Stimulated activated effector memory CD8-positive, alpha-beta T cell treated with anti-CD3 and anti-CD28 coated beads, Interleukin-12 subunit alpha, Interleukin-12 subunit beta, amount 100 ng/mL, for 72 hours (primary cell): ENCODE data around the gene GAGE13.
"Not testable (repeated sequence)": the region's sequence is repeated elsewhere in the genome, so short reads cannot be mapped to it uniquely, and the experiment has no call there.

Experiments
- ATAC-seq: fragments of 150-1000 bp; cut with Tn5 transposase; 2 replicates; pipeline ENCODE4 v1.10.0; 2021
- DNase-seq, 2 donors: peaks; one replicate each; pipeline ENCODE4 v3.0.0; 2021 to 2022; ENCODE audit warnings: low spot score in 2 of 2
- H3K27ac Mint-ChIP-seq: one replicate; pipeline ENCODE4 v1.8.0; 2022; ENCODE audit warnings: mild to moderate bottlenecking, mixed read lengths
- H3K36me3 Mint-ChIP-seq: one replicate; pipeline ENCODE4 v1.8.0; 2022; ENCODE audit warnings: mild to moderate bottlenecking, mixed read lengths
- H3K4me1 Mint-ChIP-seq: one replicate; pipeline ENCODE4 v1.8.0; 2022; ENCODE audit warnings: mixed read lengths
- H3K4me3 Mint-ChIP-seq: one replicate; pipeline ENCODE4 v1.8.0; 2022; ENCODE audit warnings: mild to moderate bottlenecking, mixed read lengths
- H3K9me3 Mint-ChIP-seq: one replicate; pipeline ENCODE4 v1.8.0; 2022; ENCODE audit warnings: mixed read lengths

Gene GAGE13, protein sequence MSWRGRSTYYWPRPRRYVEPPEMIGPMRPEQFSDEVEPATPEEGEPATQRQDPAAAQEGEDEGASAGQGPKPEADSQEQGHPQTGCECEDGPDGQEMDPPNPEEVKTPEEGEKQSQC

DNA sequence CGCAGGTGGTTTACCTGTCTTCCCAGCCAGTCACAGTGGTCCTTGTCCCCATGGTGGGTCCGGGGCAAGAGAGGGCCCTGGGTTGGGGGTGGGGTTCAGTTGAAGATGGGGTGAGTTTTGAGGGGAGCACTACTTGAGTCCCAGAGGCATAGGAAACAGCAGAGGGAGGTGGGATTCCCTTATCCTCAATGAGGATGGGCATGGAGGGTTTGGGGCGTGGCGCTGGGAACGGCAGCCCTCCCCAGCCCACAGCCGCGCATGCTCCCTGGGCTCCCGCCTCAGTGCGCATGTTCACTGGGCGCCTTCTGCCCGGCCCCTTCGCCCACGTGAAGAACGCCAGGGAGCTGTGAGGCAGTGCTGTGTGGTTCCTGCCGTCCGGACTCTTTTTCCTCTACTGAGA is at the start of gene GAGE13:
TSS of gene GAGE13 (plus strand) at position 301 of the 400 bp plus-strand sequence. CDS start 1,156 bp downstream, outside the sequence.
- H3K4me1 Mint-ChIP-seq, H3K4me3 Mint-ChIP-seq, H3K27ac Mint-ChIP-seq, H3K36me3 Mint-ChIP-seq, DNase-seq, H3K9me3 Mint-ChIP-seq, ATAC-seq: not testable (repeated sequence)

DNA sequence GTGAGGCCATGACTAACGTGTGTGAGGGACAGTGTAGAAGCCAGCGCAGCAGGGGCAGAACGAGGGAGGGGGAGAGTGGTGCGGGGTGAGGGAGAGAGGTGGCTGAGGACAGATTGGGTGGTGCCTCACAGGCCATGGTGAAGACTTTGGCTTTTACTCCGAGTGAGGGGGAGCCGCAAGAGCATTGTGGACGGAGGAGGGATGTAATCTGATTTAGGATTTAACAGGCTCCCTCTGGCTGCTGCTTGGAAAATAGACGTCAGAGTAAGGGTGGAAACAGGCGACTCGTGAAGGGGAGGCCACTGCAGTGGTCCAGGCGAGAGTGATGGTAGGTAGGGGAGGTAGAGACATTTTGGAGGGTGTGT is 48.8 kb upstream of the GAGE13 start:
- Mint-ChIP-seq H3K4me3 (no peak overlapping the region), H3K36me3 (peaks cover 6% of the 10 kb centered on the region), H3K9me3 (no peaks in the 10 kb centered on the region), H3K4me1 (peaks cover 34% of the 10 kb centered on the region), H3K27ac (no peak overlapping the region)
- no peak for DNase-seq
- no peak for ATAC-seq

DNA sequence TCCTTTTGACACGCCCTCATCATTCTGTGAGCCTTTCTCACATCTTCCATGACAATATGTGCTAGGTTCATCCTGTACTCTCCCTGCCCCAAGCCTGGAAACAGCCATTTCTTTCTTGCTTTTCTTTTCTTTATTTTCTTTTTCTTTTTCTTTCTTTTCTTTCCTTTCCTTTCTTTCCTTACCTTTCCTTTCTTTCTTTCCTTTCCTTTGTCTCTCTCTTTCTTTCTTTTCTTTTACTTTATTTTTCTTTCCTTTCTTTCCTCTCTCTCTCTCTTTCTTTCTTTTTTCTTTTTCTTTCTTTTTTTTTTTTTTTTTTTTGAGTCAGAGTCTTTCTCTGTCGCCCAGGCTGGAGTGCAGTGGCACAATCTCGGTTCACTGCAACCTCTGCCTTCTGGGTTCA is 47.2 kb upstream of the GAGE13 start:
- no peak overlapping the region for H3K4me3 Mint-ChIP-seq
- H3K36me3 Mint-ChIP-seq, result peaks cover 4% of the 10 kb centered on the region
- ATAC-seq (no peak), DNase-seq (no peak)
- H3K4me1 Mint-ChIP-seq, result peaks cover 34% of the 10 kb centered on the region
- no peaks in the 10 kb centered on the region for H3K9me3 Mint-ChIP-seq
- peak overlapping the region; percentile 77 for H3K27ac Mint-ChIP-seq

DNA sequence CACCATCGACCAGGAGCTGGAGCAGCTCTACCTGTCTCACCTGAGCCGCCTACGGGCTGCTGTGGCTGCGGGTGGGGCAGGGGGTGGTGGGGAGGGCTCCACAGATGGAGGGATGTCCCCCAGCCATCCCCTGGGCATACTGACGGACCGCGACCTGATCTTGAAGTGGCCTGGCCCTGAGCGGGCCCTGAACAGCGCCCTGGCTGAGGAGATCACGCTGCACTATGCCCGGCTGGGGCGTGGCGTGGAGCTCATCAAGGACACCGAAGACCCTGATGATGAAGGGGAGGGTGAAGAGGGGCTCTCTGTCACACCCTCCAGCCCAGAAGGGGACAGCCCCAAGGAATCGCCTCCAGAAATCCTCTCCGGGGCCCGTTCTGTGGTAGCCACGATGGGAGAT is 45.2 kb upstream of the GAGE13 start:
- DNase-seq (no peak), ATAC-seq (no peak)
- H3K36me3 Mint-ChIP-seq, result peaks cover 4% of the 10 kb centered on the region
- H3K9me3 Mint-ChIP-seq, result no peaks in the 10 kb centered on the region
- peaks cover 32% of the 10 kb centered on the region for H3K4me1 Mint-ChIP-seq
- no peak overlapping the region for H3K27ac Mint-ChIP-seq
- no peak overlapping the region for H3K4me3 Mint-ChIP-seq

DNA sequence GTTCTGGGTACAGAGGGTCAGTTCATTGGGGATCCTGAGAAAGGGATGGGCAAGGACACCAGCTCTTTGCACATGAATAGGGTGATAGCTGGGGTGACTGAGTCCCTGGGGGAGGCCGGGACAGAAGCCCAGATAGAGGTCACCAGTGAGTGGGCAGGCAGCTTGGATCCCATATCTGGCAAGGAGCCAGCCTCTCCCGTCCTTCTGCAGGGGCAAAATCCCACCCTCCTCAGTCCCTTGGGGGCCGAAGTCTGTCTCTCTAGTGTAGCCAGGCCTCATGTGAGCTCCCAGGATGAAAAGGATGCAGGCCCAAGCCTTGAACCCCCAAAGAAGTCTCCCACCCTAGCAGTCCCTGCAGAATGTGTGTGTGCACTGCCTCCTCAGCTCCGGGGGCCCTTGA is 44.8 kb upstream of the GAGE13 start:
- DNase-seq, result no peak
- Mint-ChIP-seq H3K36me3 (peaks cover 4% of the 10 kb centered on the region), H3K4me1 (peaks cover 34% of the 10 kb centered on the region), H3K4me3 (no peak overlapping the region), H3K27ac (no peak overlapping the region), H3K9me3 (no peaks in the 10 kb centered on the region)
- no peak for ATAC-seq

DNA sequence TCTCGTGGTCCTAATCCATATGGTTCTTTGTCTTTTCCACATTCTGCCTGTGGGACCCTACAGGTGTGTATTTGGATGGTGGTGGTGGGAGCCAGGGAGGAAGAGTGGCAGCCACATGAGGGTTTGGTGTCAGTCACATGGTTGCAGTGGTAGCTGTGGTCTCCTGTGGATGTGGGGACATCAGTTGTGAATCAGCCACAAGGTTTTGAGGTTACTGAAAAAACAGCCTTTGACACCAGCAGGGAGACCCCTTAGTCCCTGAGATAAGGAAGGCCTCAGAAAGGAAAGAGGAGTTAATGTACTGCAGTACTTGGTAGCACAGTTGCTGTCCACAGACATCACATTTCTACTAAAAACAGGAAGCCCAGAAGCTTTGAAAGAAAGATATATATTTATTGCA is 43.7 kb upstream of the GAGE13 start:
- Mint-ChIP-seq H3K4me3 (no peak overlapping the region), H3K9me3 (no peaks in the 10 kb centered on the region), H3K36me3 (peaks cover 4% of the 10 kb centered on the region), H3K4me1 (peaks cover 35% of the 10 kb centered on the region), H3K27ac (no peak overlapping the region)
- DNase-seq (no peak), ATAC-seq (peak; percentile 28)

DNA sequence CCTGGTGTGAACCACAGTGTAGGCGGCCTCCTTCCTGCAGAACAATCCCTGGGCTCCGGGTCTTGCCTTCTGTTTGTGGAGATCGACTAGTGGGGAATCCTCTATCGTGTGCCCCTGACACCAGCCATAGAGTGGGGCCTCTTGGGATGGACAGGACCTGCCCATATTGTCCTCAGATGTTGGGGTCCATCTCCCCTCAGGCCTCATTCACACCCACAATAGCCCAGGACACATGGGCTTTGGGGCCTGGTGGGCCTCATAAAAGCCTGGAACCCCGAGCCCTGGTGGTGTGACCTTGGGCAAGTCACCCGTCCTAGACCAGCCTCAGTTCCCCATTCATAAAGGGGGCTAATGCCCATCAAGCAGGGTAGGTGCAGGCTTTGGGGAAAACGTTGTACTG is 41.2 kb upstream of the GAGE13 start:
- Mint-ChIP-seq H3K4me3 (no peak overlapping the region), H3K4me1 (peaks cover 33% of the 10 kb centered on the region), H3K27ac (no peak overlapping the region), H3K9me3 (no peaks in the 10 kb centered on the region), H3K36me3 (no peaks in the 10 kb centered on the region)
- ATAC-seq (no peak), DNase-seq (no peak)

DNA sequence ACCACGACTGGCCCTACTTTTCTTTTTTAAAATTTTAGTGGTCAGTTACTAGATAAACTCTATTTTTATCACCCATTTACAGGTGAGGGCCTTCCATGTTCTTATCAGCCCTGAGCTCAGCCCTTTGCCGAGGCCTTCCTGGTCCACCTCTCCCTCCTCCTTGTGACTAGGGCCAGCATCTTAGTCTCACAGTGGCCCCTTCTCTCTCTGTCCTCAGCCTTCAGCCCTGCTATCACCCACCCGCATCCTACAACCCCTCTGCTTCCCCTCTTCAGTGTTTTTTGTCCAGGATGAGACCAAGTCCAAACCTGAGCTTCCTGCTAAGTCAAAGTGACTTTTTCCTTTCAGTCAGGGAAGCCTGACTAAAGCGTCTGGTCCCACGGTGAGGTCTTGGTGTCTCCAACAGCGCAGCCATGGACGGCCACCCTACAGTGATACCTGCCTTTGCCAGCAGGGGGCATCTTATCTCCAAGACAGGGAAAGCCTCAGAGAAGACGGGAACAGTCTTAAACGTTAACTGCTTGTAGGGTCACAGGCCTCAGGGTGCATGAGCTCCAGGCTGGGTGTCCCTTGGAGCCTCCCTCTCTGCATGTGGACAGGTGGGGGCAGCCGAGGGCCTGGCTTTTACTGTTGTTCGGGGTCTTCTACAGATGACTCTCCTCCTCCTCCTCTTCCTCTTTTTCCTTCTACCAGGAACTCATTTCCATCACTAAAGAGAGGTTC is 39.6 kb upstream of the GAGE13 start:
- peak overlapping the region; percentile 17 for H3K4me3 Mint-ChIP-seq
- peak; percentile 52 to 85 for DNase-seq
- peak; percentile 87 for ATAC-seq
- H3K27ac Mint-ChIP-seq, result peak overlapping the region; percentile 89
- H3K4me1 Mint-ChIP-seq, result peaks cover 33% of the 10 kb centered on the region
- no peaks in the 10 kb centered on the region for H3K36me3 Mint-ChIP-seq
- H3K9me3 Mint-ChIP-seq, result no peaks in the 10 kb centered on the region

DNA sequence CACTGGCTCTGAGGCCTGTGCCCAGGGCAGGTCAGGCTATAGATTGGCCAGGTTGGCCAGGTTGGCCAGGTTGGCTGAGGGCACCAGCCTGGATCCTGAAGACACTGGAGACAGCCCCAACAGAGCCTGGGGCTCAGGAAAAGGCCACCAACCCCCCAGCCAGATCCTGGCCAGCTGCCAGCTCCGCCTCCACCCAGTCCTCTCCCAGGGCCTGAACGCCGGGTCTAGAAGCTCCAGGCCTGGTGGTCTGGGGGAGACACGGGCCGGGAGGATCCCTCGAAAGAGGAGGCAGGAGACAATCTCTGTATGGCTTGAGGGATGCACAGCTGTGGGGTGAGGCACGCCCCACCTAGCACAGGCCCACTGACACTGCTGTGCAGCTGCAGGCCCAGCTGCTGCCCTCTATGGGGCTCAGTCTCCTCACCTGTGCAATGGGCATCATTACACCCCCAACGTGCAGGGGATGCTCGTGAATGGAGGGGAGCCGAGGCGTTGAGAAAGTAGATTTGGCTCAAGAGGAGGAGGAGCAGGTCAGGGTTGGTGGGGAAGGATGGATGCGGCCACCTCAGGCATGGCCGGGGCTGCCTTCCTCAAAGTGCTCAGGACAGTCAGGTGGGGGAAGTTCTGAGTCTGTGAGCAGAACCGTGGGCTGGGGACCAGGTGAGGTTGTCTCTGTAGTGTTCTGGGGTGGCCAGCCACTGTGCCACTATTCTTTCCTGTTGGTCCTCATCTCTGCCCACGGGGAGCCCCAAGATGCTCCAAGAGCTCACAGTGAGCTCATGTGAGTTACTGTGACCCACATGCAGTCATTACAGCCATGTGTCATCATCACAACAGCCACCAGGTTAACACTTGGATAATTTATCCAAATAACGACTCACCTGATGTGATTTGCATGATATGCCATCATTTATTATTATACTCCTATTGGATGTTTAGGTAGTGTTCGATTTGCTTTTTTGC is 38.7 kb upstream of the GAGE13 start:
- ATAC-seq (peak; percentile 50), DNase-seq (no peak)
- Mint-ChIP-seq H3K4me3 (no peak overlapping the region), H3K4me1 (peaks cover 25% of the 10 kb centered on the region), H3K36me3 (no peaks in the 10 kb centered on the region), H3K27ac (peak overlapping the region; percentile 89), H3K9me3 (no peaks in the 10 kb centered on the region)

DNA sequence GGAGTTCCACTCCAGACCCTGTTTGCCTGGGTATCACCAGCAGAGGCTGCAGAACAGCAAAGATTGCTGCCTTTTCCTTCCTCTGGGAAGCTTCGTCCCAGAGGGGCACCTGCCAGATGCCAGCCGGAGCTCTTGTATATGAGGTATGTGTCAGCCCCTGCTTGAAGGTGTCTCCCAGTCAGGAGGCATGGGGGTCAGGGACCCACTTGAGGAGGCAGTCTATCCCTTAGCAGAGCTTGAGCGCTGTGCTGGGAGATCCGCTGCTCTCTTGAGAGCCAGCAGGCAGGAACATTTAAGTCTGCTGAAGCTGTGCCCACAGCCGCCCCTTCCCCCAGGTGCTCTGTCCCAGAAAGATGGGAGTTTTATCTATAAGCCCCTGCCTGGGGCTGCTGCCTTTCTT is 32.1 kb upstream of the GAGE13 start:
- not testable (repeated sequence) for ATAC-seq, DNase-seq, H3K27ac Mint-ChIP-seq, H3K4me3 Mint-ChIP-seq, H3K36me3 Mint-ChIP-seq, H3K4me1 Mint-ChIP-seq, H3K9me3 Mint-ChIP-seq

DNA sequence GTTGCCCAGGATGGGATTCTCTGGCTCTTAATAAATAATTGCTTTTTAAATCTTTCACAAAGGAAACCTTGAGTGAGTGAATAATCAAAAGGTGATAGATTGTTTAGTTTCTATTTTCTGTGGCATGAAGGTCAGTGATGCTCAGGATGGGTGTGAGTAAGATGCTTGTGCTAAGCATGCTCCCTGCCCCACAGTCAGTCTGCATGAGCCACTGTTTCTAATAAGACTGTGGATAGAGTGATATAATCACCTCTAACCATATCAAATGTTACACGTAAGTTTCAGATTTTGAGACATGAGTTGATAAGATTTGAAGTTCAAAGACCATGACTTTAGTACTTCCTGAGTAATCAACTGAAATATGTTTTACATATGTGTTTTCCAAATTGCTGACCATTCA is 30.7 kb upstream of the GAGE13 start:
- H3K27ac Mint-ChIP-seq, result no peak overlapping the region
- H3K4me1 Mint-ChIP-seq, result no peaks in the 10 kb centered on the region
- ATAC-seq (no peak), DNase-seq (no peak)
- H3K4me3 Mint-ChIP-seq, result no peak overlapping the region
- no peaks in the 10 kb centered on the region for H3K9me3 Mint-ChIP-seq
- no peaks in the 10 kb centered on the region for H3K36me3 Mint-ChIP-seq

DNA sequence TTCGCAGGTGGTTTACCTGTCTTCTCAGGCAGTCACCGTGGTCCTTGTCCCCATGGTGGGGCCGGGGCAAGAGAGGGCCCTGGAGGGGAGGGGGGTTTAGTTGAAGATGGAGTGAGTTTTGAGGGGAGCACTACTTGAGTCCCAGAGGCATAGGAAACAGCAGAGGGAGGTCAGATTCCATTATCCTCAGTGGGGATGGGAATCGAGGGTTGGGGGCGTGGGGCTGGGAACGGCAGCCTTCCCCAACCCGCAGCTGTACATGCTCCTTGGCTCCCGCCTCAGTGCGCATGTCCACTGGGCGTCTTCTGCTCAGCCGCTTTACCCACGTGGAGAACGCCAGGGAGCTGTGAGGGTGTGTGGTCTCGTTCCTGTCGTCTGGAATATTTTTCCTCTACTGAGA is 28.0 kb upstream of the GAGE13 start, which contains the start of gene GAGE10:
TSS of gene GAGE10 (plus strand) at position 301 of the 400 bp plus-strand sequence. CDS start 1,214 bp downstream, outside the sequence.
- Mint-ChIP-seq H3K36me3 (no peaks in the 10 kb centered on the region), H3K4me1 (peaks cover 3% of the 10 kb centered on the region), H3K4me3 (no peak within 1 kb of the TSS), H3K9me3 (no peaks in the 10 kb centered on the region), H3K27ac (no peak within 1 kb of the TSS)
- DNase-seq, result no peak
- ATAC-seq, result no peak

DNA sequence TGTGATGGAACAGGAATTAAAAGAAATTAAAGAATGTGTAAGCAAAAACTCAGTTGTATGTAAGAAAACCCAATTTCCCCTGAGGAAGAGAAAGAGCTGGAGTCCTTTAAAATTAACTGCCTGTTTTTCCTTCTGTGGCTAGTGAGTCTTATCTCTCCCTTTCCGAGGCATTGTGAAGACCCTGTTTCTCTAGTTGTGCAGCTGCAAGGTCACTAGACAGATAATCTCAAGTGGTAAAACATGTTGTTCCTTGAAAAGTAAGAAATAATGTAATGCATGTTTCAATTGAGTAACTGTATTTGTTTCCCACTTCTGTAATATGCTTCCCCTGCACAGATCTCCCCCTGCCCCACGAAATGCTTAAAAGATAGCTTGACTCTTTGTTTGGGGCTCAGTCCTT is 23.6 kb upstream of the GAGE13 start:
- not testable (repeated sequence) for H3K27ac Mint-ChIP-seq, DNase-seq, H3K36me3 Mint-ChIP-seq, ATAC-seq, H3K9me3 Mint-ChIP-seq, H3K4me3 Mint-ChIP-seq
- H3K4me1 Mint-ChIP-seq, result peaks cover 25% of the 10 kb centered on the region

DNA sequence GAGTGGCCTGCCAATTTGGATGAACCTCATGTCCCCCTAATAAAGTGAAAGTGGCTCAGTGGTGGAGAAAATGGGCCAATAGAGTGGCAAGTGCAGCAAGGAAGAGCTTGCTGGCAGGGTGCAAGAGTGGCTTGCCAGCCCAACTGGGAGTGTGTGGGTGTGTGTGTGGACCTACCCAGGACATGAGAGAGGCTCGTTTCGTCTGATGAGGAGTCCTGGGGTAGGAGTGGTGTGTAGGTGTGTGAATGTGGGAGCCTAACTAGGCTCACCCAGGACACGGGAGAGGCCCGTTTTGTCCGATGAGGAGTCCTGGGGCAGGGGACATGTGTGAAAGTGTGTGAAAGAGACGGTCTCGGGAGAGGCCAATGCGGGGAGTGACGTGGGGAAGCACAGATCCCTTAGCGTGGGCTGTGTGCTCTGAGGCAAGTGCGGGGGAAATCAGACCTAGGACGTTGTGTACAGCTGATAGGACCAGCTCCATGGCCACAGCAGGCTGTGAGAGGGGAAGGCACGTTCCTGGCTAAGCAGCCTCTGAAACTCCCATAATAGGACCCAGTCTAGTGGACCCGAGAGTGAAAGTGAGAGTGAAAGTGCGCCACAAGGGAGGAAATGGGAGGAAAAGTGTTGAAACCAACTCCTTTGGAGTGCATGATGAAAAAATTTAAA is 22.6 kb upstream of the GAGE13 start:
- H3K4me1 Mint-ChIP-seq, result peaks cover 25% of the 10 kb centered on the region
- ATAC-seq (no peak), DNase-seq (no peak)
- no peaks in the 10 kb centered on the region for H3K9me3 Mint-ChIP-seq
- peak overlapping the region; percentile 72 for H3K4me3 Mint-ChIP-seq
- H3K36me3 Mint-ChIP-seq, result no peaks in the 10 kb centered on the region
- peak overlapping the region; percentile 55 for H3K27ac Mint-ChIP-seq

DNA sequence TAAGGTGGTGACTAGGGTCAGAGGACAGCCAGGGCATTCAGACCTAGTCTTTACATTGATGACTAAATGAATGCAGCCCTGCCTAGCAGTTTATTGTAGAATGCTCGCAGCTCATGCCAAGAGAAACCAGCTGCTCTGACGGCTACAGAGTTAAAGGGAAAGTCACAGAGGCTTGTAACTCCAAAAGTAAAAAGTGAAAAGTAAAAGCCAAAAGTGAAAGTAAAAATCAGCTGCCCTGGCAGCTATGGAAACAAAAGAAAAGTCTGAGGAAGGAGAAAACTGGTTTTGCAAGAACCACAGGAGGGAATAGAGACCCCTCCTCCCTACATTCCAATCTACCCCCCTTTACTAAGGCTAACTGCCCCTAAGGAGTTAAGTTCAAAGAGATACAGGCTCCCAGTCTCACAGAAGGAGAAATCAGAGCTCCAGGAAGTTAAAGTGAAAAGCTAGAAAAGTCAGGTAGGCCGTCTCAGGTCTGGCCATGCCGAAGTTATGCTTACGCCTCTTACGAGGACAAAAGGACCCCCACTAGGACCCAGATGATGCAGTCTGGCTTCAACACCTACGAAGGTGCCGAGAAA is 21.9 kb upstream of the GAGE13 start:
- H3K4me3 Mint-ChIP-seq, result peak overlapping the region; percentile 72
- H3K27ac Mint-ChIP-seq, result peak overlapping the region; percentile 55
- H3K36me3 Mint-ChIP-seq, result no peaks in the 10 kb centered on the region
- no peaks in the 10 kb centered on the region for H3K9me3 Mint-ChIP-seq
- DNase-seq, result no peak
- ATAC-seq, result no peak
- H3K4me1 Mint-ChIP-seq, result peaks cover 25% of the 10 kb centered on the region
